ENCODE data around the gene GK. TPM values are rescaled to one million over a fixed set of nuclear protein-coding genes. Genes with fewer than 3 reads are reported as not detected.

GK gene
- total RNA-seq, 4 donors from 2014 or later = 1.0 to 8.0 (median 3.0) TPM

DNA sequence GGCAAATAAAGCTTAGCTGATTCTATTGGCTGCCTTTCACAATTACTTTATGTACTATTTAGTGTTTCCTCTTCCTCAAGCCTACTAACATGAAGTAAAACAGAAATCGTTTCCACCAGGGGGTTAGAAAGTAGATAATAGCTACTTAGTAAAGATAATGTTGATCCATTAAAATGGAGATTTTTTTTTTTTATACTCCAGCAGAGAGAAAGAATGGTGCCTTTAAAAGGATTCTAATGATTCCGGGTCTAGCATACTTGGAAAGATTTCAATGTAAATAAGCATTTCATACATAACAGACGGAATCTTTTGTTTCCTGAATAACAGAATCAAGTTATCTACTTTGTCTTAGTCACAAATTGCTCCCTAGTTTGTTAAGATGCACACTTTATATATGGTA lies 37.1 kb downstream of the GK start:
- H3K4me1 ChIP-seq = no peaks in the 10 kb centered on the region
- no peaks in the 10 kb centered on the region for H3K36me3 ChIP-seq
- intact Hi-C loops (cut with DNase I; ENCODE audit: low total_unique reads) = no loop called here
- TF ChIP-seq POLR2A (IDR thresholded peaks at IDR 0.05) = no peak
- TF ChIP-seq CTCF (IDR thresholded peaks at IDR 0.05) = no peak
- H3K27me3 ChIP-seq = no peaks in the 10 kb centered on the region
- no peak overlapping the region for H3K27ac ChIP-seq
- DNase-seq = no peak
- H3K9me3 ChIP-seq = no peaks in the 10 kb centered on the region
- H3K4me3 ChIP-seq = no peak overlapping the region

GRCh38 chrX:30693999-30694650 lies 40.9 kb downstream of the GK start:
- Histone ChIP-seq H3K4me3 (no peak overlapping the region), H3K9me3 (no peaks in the 10 kb centered on the region), H3K27me3 (no peaks in the 10 kb centered on the region), H3K36me3 (no peaks in the 10 kb centered on the region), H3K27ac (no peak overlapping the region), H3K4me1 (no peaks in the 10 kb centered on the region)
- intact Hi-C loops (cut with DNase I; ENCODE audit: low total_unique reads) = no loop called here
- TF ChIP-seq CTCF (IDR thresholded peaks at IDR 0.05) (no peak), POLR2A (IDR thresholded peaks at IDR 0.05) (no peak)
- no peak for DNase-seq

GRCh38 chrX:30702736-30703135 lies 49.5 kb downstream of the GK start:
- H3K9me3 ChIP-seq = no peaks in the 10 kb centered on the region
- TF ChIP-seq CTCF (IDR thresholded peaks at IDR 0.05) (no peak), POLR2A (IDR thresholded peaks at IDR 0.05) (no peak)

DNA sequence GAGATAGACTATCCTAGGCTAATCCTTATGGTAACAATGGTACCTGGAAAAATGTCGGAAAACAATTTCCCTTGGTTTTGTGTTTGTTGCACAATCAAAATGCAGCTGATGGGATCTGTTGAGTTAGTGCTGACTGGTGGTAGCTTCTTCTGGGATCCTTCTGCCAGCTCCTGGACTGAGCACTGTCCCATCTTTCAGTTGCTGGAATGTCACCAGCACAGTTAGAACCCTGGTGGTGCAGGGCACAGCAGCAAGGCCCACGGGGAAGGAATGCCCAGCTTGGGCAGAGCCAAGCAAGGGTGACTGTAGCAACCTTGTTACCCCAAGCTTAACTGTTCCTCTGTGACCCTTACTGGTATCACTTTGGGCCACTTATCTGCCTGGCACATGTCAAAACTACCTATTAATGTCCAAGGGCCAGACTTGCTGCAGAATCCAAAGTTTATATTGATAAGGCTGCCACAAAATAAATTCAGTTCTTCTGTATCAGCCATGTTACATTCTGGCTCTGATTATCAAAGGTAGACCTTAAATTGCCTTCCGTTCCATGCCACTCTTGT lies 53.1 kb downstream of the GK start:
- no peaks in the 10 kb centered on the region for H3K9me3 ChIP-seq
- DNase-seq = no peak
- peaks cover 0 to 5% of the 10 kb centered on the region in 2 donors for H3K27me3 ChIP-seq
- no peaks in the 10 kb centered on the region for H3K4me1 ChIP-seq
- TF ChIP-seq POLR2A (IDR thresholded peaks at IDR 0.05) = no peak
- TF ChIP-seq CTCF (IDR thresholded peaks at IDR 0.05) = no peak
- H3K36me3 ChIP-seq = no peaks in the 10 kb centered on the region
- H3K4me3 ChIP-seq = no peak overlapping the region
- H3K27ac ChIP-seq = no peak overlapping the region
- intact Hi-C loops (cut with DNase I; ENCODE audit: low total_unique reads) = no loop called here

More at GRCh38 chrX:30702736-30703135, 49.5 kb downstream of the GK start:
- Histone ChIP-seq H3K36me3 (no peaks in the 10 kb centered on the region), H3K27ac (no peak overlapping the region), H3K27me3 (no peaks in the 10 kb centered on the region), H3K4me1 (no peaks in the 10 kb centered on the region), H3K4me3 (no peak overlapping the region)
- no peak for DNase-seq
- intact Hi-C loops (cut with DNase I; ENCODE audit: low total_unique reads) = no loop called here

- Histone ChIP-seq H3K27me3 (peaks cover 0 to 5% of the 10 kb centered on the region in 2 donors), H3K4me3 (no peak overlapping the region), H3K9me3 (no peaks in the 10 kb centered on the region), H3K4me1 (no peaks in the 10 kb centered on the region), H3K27ac (no peak overlapping the region), H3K36me3 (no peaks in the 10 kb centered on the region)
- DNase-seq = no peak
- TF ChIP-seq CTCF (IDR thresholded peaks at IDR 0.05) = no peak
- TF ChIP-seq POLR2A (IDR thresholded peaks at IDR 0.05) = no peak
- intact Hi-C loops (cut with DNase I; ENCODE audit: low total_unique reads) = no loop called here
Observed at GRCh38 chrX:30712214-30712613, 59.0 kb downstream of the GK start.

Measured in uterus (tissue), 4 donors.